Suprapubic skin (tissue), 4 donors: ENCODE data around the gene IL17REL.

Source experiments
- CTCF ChIP-seq, 2 donors: fragments of 200-600 bp in 1 of 2; fragments of 450-650 bp in 1 of 2; sonication (generic) in 1 of 2; IDR thresholded peaks; one replicate each; pipeline ENCODE4 v1.5.1; 2016 to 2019; ENCODE audit warnings: antibody characterized with exemption in 2 of 2, mild to moderate bottlenecking in 1 of 2, moderate library complexity in 1 of 2
- POLR2A ChIP-seq, 2 donors: fragments of 450-650 bp; IDR thresholded peaks; one replicate each; pipeline ENCODE4 v1.6.1; 2017; ENCODE audit warnings: antibody characterized with exemption in 2 of 2, mild to moderate bottlenecking in 2 of 2, moderate library complexity in 2 of 2
- POLR2AphosphoS5 ChIP-seq, 3 donors: sonication (generic); formaldehyde crosslinking; IDR thresholded peaks; one replicate each; pipeline ENCODE4 v1.6.1; 2017; ENCODE audit warnings: antibody characterized with exemption in 3 of 3

GRCh38 chr22:49983148-49984042 is 29.2 kb downstream of the IL17REL start:
- TF ChIP-seq CTCF (IDR thresholded peaks at IDR 0.05): peak in 1 of 2 donors; percentile 32
- no peak for TF ChIP-seq POLR2AphosphoS5 (IDR thresholded peaks at IDR 0.05)
- TF ChIP-seq POLR2A (IDR thresholded peaks at IDR 0.05): no peak
